GM12864 (cell line): ENCODE results near the gene GPR63.

Source experiments
- DNase-seq: peaks from one replicate; pipeline ENCODE4 v3.0.0-alpha.2; 2011; ENCODE audit warnings: low read depth
- H3K4me3 ChIP-seq: 2 replicates; pipeline ENCODE4 v1.5.1; 2011; ENCODE audit warnings: mild to moderate bottlenecking, low read depth, low read length, control low read depth
- CTCF ChIP-seq: IDR thresholded peaks from 2 replicates; pipeline ENCODE4 v1.5.1; 2011; ENCODE audit warnings: low read depth, mild to moderate bottlenecking, moderate library complexity, low read length, control low read depth, inconsistent platforms; ENCODE audit errors: missing control alignments

The GPR63 gene

DNA sequence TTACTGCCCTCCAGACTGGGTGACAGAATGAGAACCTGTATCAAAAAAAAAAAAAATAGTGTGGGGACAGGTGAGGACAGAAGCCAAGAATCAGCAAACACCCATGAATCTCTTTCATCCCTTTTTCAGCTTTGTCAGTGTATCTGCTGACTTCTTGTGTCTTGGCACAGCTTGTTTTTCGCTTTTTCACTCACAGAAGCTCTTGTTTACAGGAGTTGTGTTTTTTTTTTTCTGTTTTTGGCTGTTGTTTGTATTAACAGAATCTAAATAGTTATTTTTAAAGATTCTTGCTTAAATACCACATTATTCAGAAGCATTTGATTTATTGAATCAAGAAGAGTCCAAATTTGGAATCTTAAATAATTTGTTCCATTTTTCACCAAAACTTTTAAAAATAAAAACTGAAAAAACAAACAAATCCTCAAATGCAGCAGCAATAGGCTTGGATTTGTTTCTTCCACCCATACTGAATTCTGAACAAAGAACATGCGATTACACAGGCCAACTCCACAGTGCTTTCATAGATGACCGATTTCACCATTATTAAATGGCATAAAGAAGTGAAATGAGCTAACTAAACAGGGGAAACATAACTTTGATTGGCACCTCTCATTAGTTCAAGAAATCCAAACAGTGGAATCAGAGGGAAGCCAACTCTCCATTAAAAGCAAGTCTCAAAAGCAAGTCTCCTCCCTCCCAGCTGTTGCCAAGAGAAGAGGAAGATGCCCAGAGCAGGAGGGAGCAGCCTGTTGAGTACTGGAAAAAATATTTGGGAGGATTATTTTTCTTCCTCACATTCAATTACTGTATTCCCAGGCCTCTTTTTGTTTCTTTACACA, 27.2 kb upstream of the GPR63 start:
- TF ChIP-seq CTCF: no peak
- no peak for DNase-seq

GRCh38 chr6:96862560-96862959, 25.3 kb upstream of the GPR63 start:
- TF ChIP-seq CTCF: no peak
- no peak for DNase-seq
- no peak overlapping the region for H3K4me3 ChIP-seq

More for the DNA sequence above, 27.2 kb upstream of the GPR63 start:
- H3K4me3 ChIP-seq: no peak overlapping the region

GRCh38 chr6:96861588-96861987, 24.3 kb upstream of the GPR63 start:
- no peak for DNase-seq
- no peak for TF ChIP-seq CTCF
- no peak overlapping the region for H3K4me3 ChIP-seq

- TF ChIP-seq CTCF: no peak
- DNase-seq: no peak
These were observed 19.6 kb upstream of the GPR63 start for GRCh38 chr6:96856856-96857255.

GRCh38 chr6:96853083-96853482, 15.8 kb upstream of the GPR63 start:
- H3K4me3 ChIP-seq: no peak overlapping the region
- TF ChIP-seq CTCF: no peak
- peak; percentile 26 for DNase-seq

More at GRCh38 chr6:96856856-96857255, 19.6 kb upstream of the GPR63 start:
- no peak overlapping the region for H3K4me3 ChIP-seq

GRCh38 chr6:96852605-96853004, 15.3 kb upstream of the GPR63 start:
- TF ChIP-seq CTCF: no peak
- no peak overlapping the region for H3K4me3 ChIP-seq
- no peak for DNase-seq

DNA sequence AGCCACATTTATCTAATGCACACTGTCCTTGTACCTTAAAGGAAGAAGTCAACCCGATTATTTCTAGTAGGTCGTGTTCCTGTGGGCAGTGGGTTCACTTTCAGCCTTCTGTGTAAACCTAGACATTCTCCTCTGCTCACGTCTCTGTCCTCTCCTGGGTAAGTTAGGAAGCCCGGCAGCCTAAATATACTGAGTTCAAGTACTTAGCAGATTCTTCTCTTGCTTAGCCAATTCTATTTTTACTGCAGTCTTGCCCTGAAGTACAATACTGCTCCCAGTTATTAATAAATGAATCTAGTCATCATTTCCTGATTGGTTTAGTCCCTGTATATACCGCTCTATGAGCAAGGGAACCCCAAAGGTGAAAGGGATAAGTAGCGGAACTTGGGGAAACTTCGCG, 14.6 kb upstream of the GPR63 start:
- H3K4me3 ChIP-seq: no peak overlapping the region
- DNase-seq: no peak
- TF ChIP-seq CTCF: no peak
